NCI-H1417 (cell line): ENCODE data around the gene TNFAIP2.

Experiments
- DNase-seq, 3 experiments: peaks; one replicate each; lab custom pipeline; 2025; lab: John Stamatoyannopoulos, UW

The TNFAIP2 gene

DNA sequence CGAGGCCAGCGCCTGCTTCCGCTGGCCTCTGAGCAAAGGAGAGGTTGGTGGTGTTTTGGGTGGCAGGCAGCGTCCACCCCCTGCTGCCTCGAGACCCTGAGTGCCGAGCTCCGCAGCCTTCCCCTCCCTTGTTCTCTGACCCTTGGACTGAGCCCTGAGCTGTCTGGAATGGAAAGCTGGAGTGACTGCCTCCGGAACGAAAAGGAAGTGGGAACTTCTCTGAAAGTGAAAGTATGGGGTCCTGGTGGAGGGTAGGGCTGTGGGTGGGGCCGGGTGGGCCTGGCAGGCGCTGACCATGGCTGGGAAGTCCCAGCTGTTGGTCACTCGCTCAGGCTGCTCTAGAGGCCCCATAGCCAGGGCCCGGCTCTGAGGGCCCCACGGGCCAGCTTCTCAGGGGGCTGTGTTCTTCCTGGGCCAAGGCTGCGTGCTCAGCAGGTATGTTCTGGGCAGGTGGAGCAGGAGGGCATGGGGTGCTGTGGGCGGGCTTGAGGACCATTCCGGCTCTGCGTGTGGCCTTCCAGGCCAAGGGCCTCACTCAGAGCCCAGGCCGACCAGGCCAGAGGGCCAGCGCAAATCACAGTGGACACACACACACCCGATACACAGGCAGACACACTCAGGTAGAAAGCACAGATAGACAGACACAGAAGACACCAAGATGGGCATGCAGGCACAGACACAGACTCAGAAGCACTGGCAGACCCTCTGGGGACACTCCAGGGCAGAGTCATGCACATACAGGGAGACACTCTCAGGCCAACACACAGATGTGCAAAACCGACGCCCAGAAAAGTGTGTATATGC lies 28.7 kb upstream of the TNFAIP2 start, which contains the start of gene EXOC3L4:
Gene EXOC3L4, plus strand, starts transcription at position 320 of the 804 bp plus-strand sequence. CDS start 5,495 bp downstream, outside the sequence.
- no peak for DNase-seq

DNA sequence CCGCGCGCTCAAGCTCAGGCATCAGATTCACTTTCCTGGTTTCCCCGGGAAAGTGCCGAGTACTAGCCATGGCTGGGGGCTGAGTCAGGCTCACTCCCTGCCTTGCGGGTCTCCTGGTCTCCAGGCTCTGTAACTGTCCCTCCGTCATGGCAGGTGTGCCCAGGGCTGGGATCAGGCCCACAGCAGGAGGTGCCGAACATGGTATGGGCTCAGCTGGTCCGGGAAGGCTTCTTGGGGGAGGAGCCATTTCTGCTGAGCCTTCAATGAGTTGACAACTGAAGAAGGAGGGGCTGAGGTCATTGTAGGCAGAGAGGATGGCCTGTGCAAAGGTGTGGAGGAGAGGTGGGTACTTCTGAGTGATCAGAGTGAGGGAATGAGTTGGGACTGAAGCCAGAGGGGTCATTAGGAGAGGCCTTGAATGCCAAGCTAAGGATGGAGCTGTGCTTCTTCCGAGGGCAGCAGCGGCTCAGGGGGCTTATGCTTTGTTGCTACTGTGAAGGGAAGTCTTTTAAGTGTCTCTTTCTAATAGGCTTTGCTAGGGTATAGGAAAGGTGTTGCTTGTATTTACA lies 28.0 kb upstream of the TNFAIP2 start:
- no peak for DNase-seq

GRCh38 chr14:103096387-103096786 lies 26.9 kb upstream of the TNFAIP2 start:
- DNase-seq: no peak

DNA sequence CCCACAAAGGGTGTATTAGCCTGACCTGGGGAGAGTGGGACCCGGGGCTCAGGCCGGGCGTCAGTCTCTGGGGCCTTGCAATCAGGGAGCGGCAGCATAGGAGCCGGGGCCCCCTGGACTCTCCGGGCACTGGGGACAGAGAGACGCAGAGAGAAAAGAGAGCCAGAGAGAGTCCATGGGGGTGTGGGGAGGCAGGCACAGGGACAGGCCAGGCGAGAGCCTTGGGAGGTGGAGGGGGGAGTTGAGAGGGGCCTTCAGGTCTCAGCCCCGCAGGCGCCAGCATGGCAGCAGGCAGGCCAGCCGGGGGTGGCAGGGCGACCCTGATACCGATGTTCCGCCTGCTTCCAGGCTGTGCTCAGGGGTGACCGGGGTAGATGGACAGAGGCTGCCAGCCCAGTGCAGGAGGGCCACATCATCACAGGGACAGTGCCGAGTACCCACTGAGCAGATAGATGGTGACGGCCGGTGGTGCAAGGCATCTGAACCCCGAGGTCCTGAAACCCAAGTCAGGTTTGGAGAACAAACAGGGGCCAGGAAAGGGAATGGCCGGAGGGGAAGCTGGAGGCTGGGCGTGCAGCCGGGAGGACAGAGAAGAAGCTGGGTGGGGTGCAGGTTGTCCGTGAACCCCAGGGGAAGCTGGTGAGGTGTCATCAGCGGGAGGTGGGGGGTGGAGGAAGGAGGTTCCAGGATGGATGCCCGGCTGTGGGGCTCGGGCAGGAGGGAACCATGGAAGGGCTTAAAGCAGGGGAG lies 25.8 kb upstream of the TNFAIP2 start:
- no peak for DNase-seq

DNA sequence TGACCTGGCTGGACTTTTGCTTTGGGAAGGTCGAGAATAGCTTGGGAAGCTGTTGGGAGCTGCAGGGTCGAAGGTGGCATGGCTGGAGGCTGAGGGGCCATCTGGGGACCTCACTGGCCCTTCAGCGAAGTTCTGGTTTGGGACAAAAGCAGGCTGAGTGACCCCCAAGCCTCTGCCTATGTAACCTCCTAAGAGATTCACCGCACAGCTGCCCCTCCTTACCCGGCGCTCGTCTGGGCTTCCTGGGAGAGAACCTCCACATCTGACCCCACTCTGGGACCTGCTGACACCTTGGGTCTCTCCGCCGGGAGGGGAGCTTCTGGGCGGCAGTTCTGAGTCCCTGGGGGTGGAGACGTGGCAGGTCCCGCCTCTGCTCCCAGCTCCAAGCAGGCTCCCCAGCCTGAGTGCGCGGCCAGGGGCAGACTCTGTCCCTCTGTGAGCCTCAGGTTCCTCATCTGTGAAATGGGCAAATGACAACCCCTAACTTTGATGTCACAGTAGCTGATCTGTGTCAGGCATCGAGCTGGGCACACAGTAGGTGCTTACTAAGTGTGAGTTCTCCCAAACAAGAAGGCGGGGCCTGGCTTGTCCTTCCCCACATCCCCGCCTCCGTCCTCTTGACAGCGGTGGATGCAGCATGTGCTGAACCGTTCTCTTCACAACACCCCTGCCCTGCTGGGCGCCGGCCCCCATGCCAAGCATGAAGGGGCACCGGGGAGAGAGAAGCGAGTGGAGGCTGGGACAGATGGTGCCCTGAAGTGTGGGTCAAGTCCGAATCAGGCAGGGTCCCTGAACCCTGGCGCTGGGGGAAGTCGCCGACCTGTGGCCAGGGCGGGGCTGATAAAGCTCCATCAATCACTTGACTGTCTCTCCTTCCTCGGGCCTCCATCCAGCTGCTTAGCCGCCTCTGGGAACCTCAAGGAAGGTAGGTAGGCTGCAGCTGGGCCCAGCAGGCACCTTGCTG lies 25.0 kb upstream of the TNFAIP2 start:
- DNase-seq: no peak

GRCh38 chr14:103099081-103099732 lies 24.1 kb upstream of the TNFAIP2 start:
- DNase-seq: peak in 2 of 3 experiments; percentile 24 to 36

DNA sequence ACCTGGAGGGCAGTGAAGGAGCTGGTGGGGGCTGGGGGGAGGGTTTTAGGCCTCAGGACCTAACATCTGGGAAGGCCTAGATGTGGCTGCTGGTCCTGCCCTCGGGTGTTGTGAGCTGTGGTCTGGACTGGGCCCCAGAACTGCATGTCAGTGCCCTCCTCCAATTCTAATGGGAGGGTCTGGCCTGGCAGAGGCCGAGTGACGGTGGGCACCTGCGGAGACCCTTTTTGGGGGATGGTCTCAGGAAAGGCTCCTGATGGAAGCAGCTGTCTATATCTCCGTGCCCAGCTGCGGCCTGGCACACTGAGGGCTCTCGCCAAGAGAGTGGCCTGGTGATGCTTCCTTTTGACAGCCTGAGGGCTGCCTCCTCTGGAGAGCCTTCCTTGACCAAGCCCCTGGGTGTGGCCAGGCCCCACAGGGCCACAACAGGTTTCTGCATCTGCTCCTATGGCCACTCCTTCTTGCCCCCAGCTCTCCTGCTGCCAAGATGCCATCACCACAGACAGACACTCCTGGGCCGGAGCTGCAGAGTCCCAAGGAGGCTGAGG lies 23.5 kb upstream of the TNFAIP2 start:
- no peak for DNase-seq

- DNase-seq: no peak
Measured at GRCh38 chr14:103100281-103101121, 22.8 kb upstream of the TNFAIP2 start.

DNA sequence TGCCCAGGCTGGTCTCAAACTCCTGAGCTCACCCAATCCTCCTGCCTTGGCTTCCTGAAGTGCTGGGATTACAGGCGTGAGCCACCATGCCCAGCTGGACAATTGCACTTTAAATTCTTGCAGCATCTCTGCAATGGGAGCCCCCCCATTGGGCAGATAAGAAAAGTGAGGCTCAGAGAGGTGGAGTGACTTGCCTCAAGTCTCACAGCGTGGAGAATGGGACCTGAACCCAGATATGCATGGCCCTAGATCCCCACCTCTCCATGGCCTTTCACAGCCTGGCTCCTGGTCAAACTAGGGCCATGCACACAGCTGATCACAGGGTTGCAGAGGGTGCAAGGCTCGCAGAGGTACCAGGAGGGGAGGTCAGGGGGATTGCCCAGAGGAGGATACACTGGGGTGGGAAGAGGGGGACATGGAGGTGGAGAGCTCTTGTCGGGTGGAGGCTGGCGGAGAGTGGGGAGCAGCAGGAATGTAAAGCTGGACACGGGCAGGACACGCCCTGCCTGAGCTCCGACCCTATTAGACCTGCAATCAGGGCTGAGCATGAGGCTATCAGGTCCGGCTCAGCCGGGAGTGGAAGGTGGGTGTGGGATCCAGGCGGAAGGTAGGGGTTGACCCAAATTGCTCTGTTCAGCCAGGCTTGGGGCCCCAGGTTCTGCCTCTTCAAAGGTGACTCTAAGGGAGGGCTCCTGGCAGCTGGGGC lies 21.9 kb upstream of the TNFAIP2 start:
- no peak for DNase-seq

GRCh38 chr14:103101963-103102688 lies 21.1 kb upstream of the TNFAIP2 start:
- DNase-seq: no peak

- DNase-seq: no peak
Measured at GRCh38 chr14:103102689-103103260, 20.5 kb upstream of the TNFAIP2 start.

DNA sequence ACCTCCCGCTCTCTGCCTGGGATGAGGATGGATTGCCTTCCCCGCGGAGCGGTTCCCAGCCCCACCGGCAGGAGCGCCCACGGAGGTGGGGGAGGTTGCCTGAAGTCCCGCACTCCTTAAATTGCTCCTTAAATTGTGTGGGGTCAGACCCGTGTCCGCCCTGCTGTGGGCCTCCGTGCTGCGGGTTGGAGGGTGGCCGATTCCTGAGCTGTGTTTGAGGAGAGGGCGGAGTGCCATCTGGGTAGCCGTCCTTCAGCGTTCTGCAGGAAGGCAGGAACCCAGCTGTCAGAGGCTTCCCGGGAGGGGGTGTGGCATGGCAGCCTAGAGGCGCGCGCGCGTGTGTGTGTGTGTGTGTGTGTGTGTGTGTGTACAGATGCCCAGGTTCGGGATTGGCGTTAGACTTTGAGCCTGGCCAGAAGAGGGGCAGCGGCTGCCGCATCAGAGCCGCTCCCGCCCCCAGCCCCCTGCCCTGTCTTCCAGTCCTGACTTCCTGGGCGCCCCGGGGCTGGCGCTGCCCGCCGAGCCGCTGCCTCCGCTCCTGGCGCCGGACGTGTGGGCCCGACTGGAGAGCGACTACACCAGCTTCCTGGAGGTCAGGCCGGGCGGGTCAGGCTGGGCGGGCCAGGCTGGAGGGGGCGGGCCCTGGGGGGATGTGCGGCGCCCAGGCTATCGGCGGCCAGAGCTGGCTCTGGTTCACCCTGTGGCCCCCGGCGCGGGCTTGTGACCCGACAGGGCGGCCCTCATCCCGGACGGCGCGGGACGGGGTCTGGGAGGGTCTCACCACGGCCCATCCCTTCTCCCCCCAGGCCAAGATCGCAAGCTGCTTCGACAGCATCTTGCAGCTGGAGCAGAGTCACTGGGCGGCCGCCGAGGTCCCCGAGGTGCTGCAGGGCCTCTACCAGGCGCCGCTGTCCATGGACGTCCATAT lies 19.5 kb upstream of the TNFAIP2 start:
- DNase-seq: peak; percentile 68 to 80 (median 77)

- DNase-seq: peak in 1 of 3 experiments; percentile 68
Measured at GRCh38 chr14:103104389-103104653, 18.9 kb upstream of the TNFAIP2 start.

- DNase-seq: peak; percentile 85 to 88 (median 86)
Measured at GRCh38 chr14:103104654-103105452, 18.4 kb upstream of the TNFAIP2 start.

GRCh38 chr14:103105580-103106150 lies 17.6 kb upstream of the TNFAIP2 start:
- DNase-seq: peak; percentile 16 to 65 (median 17)

DNA sequence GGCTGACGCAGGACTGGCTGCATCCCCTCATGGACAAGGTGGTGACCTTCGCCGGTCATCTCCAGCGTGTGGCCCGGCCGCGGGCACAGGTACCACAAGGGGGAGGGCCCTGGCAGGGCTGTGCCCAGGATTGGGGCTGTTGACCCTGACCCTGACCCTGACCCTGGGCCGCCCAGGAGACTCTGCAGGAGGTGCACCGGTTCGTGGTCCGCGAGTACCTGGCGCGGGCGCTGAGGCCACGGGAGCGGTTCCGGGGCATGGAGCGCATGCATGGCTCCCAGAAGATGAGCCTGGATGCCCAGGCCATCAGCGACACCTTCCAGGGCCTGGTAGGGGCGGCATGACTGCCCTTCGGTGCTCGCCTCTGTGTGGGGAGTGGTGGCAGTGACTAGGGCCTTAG lies 15.8 kb upstream of the TNFAIP2 start:
- DNase-seq: no peak
